NCI-H128 (cell line): ENCODE measurements around the gene EMP2.
"Not testable (repeated sequence)": the region's sequence is repeated elsewhere in the genome, so short reads cannot be mapped to it uniquely, and the experiment has no call there.

Experiments used
- DNase-seq: peaks from one replicate; lab custom pipeline; 2025; ENCODE audit not compliant: unreplicated experiment; lab: John Stamatoyannopoulos, UW

EMP2 gene

DNA sequence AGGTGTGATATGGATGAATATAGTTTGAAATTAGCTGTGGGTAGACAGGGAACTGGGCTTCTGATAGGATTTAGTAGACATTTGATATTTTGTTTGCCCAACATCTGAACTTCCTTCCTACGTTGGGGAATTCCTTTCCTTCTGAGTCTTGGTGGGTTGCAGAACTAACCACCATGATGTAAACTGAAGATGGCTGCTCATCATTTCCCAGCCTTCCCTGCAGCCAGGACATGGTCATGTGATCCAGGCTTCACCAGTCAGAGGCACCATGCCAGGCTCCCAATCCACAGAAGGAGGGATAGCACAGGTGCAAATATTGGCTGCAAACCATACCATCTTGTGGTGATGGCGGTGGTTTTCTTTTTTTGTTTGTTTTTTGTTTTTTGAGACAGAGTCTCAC, 57.4 kb downstream of the EMP2 start:
- DNase-seq = no peak

DNA sequence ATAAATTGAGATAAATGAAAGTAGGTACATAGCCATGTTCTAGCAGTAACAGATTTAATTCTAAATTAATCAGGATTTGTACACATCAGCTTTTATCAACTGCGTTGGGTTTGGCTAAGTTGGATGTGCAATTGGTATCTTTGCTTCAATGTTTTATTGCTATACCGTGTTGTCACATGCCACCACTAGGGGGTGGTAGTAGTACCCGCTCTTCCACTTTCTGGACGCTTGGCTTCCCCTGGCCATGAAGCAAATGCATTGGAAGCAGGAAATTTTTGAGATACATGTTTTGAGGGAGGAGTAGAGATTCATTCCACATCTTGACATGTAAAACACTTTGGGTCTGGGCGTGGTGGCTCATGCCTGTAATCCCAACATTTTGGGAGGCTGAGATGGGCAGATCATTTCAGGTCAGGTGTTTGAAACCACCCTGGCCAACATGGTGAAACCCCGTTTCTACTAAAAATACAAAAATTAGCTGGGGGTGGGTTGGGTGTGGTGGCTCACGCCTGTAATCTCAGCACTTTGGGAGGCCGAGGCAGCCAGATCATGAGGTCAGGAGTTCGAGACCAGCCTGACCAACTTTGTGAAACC, 58.6 kb downstream of the EMP2 start:
- no peak for DNase-seq

DNA sequence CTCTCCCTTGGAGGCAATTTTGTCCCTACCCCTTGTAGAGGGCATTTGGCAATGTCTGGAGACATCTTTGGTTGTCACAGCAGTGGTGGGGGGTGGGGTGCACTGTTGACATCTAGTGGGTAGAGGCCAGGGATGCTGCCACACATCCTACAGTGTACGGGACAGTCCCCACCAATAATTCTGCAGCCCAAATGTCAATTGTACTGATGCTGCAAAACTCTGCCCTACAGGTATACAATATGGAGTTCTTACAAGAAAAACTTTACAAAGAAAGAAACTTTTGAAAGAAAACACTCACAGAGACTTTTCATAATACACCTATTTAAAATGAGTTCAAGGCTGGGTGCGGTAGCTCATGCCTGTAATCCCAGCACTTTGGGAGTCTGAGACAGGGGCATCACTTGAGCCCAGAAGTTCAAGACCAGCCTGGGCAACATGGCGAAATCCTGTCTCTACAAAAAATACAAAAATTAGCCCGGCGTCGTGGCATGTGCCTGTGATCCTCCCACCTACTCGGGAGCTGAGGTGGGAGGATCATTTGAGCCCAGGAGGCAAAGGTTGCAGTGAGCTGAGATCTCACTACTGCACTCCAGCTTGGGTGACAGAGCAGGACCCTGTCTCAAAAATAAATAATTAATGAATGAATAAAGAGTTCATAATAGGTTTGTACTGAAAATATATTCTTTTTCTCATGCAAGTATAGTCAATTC, 59.4 kb downstream of the EMP2 start:
- no peak for DNase-seq

DNA sequence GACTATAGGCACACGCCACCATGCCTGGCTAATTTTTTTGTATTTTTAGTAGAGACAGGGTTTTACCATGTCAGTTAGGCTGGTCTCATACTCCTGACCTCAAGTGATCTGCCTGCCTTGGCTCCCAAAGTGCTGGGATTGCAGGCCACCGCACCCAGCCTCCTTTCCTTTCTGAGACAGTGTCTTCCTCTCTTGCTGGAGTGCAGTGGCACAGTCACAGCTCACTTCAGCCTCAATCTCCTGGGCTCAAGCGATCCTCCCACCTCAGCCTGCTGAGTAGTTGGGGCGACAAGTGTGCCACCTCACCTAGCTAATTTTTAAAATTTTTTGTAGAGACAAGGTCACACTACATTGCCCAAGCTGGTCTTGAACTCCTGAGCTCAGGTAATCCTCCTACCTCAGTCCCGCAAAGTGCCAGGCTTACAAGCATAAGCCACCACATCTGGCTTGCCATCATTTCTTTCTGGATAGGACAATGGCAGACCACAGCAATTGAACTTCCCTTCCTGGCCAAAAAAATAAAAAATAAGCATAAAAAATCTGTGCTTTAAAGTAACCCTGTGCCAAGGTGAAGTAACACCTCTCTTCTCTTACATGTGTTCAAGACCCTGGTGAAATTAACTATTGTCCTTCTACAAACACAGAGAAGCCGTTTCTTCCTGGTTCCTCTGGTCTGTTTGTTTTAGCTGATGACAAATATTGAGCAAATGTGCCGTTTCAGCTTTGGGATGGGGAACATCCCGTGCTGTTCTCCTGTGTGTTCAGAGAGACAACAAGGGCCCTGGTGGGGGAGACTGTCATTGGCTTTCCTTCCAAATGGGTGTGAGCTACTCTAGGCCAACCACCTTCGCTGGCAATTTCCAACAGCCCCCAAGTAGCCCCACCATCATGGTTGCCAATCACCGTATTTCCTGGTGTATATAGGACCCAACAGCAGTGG, 60.2 kb downstream of the EMP2 start:
- no peak for DNase-seq

DNA sequence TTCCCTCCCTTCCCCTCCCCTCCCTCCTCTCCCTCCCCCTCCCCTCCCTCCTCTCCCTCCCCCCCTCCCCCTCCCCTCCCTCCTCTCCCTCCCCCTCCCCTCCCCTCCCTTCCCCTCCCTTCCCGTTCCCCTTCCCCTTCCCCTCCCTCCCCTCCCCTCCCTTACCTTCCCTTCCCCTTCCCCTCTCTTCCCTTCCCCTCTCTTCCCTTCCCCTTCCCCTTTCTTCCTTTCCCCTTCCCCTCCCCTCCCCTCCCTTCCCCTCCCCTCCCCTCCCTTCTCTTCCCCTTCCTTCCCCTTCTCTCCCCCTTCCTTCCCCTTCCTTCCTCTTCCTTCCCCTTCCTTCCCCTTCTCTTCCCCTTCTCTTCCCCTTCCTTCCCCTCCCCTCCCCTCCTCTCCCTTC, 61.1 kb downstream of the EMP2 start:
- DNase-seq = no peak

DNA sequence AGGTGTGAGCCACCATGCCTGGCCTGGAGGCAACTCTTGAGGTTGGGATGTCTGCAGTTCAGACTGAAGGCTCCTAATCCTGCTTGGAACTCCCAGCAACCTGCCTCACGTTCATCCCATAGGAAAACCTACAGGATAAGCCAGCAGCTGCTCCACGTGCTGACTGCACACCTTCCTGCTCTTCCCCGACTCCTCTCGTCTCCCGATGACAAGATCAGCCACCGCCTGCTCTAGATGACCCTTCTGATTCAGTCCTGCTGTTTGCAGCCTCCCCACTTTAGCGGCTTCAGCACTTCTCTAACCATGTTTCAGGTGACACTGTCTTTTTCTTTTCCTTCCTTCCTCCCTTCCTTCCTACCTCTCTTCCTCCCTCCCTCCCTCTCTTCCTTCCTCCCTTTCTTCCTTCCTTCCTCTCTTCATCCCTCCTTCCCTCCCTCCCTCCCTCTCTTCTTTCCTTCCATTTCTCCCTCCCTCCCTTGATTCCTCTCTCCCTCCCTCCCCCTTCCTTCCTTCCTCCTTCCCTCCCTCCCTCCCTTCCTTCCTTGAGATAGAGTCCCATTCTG, 61.8 kb downstream of the EMP2 start:
- DNase-seq = no peak

DNA sequence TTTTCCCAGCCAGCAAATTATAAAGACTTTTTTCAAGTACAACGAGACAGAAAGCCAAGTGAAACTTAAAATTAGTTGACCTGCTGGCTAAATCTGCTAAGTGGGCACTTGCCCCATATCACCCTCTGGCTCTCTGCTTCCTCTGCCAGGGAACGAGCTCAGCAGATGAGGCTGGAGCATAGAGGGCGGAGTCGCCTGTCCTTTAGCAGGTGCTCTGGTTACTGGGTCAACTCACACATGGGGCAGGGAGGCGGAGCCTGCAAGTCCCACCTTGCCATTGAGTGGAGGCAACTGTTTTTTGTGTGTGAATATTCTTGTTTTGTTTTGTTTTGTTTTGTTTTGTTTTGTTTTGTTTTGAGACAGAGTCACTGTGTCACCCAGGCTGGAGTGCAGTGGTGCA, 62.5 kb downstream of the EMP2 start:
- no peak for DNase-seq

DNA sequence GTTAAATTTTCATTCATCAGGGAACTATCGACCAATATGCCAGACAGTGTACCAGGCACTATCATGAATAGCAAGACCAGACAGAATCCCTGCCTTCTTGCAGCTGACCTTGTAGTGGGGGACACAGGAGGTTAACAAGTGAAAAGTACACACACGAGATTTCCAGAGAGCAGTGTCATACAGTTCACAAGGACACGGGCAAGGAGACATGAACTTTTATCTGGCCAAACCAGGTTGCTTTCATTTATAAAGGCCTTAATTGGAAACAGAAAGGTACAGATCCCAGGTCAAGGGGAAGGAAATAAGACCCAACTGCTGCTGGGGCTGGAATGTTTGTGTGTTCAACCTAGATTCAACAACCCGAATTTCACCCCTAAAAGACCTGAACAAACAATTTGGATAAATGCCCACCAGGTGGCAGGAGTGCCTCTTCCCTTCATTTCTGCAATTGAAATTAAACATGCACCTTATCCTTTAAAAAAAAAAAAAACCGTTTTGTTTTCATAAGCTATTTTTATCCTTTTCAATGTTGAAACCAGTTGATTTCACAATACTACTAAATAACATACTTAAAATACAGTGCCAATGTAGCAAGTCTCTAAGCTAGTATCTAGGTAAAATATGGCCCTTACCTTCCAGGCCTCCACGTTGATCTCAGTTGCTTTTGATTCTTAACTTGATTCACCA, 65.9 kb downstream of the EMP2 start:
- no peak for DNase-seq

DNA sequence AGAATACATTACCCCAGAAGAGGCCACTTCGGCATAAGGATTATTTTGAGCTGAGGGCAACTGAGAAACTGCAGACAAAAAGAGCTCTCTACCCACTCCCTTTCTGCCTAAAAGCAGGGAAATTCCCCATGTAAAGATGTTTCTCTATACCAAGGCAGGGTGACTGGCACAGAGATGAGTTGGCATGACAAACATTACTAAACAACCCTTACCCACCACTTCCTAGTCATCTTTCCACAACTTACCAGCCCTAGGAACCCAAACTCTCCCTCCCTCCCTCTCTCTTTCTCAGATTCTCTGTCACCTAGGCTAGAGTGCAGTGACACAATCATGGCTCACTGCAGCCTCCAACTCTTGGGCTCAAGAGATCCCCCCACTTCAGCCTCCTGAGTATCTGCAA, 68.6 kb downstream of the EMP2 start:
- no peak for DNase-seq

DNA sequence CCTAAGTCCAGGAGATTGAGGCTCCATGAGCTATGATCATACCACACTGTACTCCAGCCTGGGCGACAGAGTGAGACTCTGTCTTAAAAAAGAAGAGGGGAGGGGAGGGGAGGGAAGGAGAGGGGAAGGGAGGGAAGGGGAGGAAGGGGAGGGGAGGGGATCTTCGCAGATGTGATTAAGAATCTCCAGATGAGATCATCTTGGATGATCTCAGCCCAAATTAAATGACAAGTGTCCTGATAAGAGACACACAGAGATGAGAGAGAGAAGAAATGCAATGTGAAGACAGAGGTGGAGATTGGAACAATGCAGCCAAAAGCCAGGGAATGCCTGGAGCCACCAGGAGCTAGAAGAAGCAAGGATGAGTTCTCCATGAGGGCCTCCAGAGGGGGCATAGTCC, 70.1 kb downstream of the EMP2 start:
- DNase-seq = no peak

DNA sequence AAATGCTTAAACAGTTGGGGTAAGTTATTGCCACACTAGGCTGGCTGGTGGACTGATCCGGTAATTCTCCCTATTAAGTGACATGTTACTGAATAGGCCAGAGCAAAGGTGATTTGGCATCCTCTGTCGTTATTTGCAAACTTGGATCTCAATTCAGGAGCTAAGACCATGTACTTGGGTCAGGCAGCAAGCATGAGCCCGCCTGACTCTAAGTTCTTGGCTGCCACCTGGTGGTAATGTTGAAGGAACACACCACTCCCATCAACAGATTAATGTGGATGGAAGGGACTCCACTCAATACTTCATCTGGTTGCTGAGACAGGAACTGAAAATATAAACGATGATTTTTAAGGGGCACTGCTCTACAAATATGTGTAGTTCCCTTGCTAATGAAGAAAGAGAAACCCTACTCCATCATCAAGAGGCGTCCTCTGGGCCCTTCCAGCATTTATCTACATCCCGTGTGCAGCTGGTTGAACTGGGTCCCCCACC, 70.8 kb downstream of the EMP2 start:
- DNase-seq = peak; percentile 28

DNA sequence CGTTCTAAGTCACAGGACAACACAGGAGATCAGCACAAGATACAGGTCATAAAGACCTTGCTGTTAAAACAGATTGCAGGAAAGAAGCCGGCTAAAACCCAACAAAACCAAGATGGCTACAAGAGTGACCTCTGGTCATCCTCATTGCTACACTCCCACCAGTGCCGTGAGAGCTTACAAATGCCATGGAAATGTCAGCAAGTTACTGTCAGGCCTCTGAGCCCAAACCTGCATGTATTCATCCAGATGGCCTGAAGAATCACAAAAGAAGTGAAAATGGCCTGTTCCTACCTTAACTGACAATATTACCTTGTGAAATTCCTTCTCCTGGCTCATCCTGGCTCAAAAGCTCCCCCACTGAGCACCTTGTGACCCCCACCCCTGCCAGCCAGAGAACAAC, 75.1 kb downstream of the EMP2 start:
- DNase-seq = not testable (repeated sequence)

DNA sequence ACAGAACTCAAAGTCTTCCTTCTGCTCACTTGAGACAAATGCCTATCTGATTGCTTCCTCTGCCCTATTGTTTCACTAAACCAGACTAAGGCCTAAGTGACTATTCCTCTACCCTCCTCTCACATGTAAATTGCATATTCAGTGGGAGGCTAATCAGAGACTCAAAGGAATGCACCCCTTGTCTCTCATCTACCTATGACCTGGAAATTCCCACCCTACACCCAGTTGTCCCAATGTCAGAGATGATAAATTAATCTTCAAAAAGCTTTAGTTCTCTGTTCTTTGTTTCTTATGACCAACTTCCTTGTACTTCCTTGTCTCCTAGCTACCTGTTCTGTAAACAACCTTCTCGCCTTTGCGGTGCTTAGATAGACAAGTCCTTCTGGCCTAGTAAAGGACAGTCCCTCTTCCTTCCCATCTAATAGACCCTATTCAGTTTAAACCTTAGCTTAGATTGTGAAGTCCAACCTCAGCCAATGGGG, 76.0 kb downstream of the EMP2 start:
- DNase-seq = no peak

DNA sequence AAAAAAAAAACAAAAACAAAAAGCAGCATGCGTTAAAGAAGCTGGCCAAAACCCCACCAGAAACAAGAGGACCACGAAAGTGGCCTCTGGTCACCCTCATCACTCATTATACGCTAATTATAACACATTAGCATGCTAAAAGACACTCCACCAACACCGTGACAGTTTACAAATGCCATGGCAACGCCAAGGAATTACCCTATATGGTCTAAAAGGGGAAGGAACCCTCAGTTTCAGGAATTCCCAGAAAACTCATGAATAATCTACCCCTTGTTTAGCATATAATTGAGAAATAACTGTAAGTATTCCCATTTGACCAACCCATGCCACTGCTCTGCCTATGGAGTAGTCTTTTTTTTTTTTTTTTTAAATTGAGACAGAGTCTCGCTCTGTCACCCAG, 77.6 kb downstream of the EMP2 start:
- DNase-seq = no peak

DNA sequence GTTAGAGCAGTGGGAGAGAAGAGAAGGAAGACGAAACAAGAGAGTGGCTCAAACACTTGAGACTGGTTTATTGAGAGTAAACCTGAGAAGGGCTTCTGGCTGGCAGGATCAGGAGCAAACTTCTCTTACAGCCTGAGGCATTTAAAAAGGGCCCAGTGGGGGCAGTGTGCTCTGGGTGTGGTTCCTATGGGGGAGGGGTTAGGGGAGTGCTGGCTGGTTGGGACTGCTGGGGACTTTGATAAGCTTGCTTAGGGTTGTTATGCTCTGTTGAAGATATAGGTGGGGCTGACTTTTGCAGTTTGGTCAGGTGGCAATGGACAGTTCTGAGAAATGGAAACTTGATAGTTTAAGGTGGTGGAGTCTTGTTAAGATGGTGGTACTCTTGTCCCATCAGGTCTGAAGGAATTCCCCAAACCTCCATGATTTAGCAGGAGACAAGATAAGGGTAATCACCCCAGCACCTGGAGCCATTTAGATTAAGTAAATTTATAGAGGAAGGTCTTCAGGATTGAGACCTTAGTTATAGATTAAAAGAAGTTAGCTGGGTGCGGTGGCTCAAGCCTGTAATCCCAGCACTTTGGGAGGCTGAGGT, 79.3 kb downstream of the EMP2 start:
- DNase-seq = no peak

DNA sequence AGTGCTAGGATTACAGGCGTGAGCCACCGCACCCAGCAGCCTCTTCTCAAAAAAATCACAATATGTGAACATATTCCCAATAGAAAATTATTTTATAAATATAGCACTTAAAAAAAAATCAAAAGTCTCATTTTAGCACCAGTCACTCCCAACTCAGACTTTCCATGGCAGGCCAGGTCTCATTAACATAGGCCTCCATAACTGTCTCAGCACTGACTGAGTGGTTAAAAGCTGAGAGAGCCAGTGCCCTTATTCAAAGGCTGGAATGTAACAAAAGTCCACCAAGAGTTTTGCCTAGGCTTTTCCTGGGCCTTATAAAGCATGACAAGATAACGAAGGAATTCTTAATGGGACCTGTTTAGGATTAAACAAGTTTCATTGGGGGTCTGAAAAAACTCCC, 79.8 kb downstream of the EMP2 start:
- no peak for DNase-seq

DNA sequence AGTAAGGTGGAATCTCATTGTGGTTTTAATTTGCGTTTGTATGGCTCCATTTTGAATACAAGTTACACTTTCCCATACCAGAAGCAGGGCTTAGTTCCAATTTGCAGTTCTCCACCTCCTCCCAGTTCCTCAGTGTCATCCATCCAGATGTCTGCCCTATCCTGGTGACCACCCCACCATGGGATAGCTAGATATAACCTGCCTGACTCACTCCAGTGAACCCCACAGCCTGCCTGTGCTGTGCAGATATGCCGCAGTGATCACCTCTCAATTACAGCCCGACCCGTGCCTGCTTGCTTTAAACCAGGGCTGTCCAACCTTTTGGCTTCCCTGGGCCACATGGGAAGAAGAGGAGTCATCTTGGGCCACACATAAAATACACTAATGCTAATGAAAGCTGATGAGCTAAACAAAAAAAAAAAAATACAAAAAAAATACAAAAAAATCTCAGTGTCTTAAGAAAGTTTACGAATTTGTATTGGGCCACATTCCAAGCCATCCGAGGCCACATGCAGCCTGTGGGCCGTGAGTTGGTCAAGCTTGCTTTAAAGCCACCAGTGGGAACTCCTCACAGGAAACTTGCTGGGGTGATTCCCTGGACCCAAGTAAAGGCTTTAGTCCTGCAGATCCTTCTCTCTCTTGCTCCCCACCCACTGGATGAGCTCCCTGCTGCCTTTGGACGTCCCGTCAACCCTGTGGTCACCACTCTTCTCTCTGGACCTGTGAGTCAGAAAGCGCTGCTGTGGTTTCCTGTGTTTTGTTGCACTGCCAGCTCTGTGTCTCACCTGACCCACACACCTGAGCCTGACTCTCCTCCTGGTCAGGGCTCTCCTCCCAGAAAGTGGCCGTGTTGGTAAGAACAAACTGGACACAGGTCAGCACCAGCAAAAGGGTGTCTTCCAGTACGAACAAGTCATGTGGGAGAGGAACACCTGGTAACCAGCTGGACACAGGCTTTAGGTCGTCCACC, 83.0 kb downstream of the EMP2 start:
- DNase-seq = no peak

DNA sequence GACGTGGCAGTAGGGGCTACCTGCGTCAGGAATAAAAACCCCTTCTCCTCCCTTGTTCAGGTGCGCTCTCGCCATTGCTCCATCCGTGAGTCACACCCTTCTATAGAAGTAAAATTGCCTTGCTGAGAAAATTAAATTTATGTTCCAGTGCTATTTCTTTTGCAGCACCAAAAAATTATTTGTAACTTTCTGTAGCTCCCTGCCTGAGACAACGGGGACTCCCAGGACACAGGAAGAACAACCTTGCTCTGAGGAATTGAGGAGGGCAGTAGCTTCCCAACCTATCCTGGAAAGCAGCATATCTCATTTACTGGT, 85.4 kb downstream of the EMP2 start:
- no peak for DNase-seq

DNA sequence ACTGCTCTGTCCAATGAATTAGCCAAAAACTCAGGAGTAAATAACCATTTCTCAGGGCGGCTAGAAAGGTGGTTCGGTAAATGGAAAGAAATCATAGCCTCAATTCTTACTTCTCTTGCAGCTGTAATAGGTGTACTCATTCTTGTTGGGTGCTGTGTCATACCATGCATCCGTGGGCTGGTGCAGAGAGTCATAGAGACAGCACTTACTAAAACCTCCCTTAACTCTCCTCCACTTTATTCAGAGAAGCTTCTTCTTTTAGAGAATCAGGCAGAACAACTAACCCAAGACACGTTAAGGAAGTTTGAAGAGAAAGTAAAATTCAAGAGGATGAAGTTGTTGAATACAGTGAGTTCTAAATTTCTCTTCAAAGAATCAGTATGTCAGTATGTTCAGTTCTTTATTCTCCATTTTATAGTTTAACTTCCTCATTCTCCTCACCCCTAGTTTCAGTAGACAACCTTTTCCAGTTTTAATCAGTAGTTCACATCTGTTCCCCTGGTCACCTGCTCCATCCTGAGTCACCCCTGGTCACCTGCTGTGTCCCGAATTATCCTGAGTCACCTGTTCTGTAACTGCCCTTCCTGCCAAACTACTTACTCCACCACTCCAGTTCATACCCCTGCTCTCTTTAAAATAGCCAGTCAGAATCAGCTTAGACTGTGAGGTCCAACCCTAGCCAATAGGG, 85.9 kb downstream of the EMP2 start:
- DNase-seq = no peak
